ENCODE data around the gene CDK10.

- no peak for TF ChIP-seq CTCF (IDR thresholded peaks at IDR 0.05)
- TF ChIP-seq POLR2A (IDR thresholded peaks at IDR 0.05): no peak
- TF ChIP-seq POLR2AphosphoS5 (IDR thresholded peaks at IDR 0.05; ENCODE audit: insufficient read depth in 1 of 2, low read depth in 1 of 2): no peak
Measured at GRCh38 chr16:89712274-89712781, 25.8 kb downstream of the CDK10 start.
